ENCODE measurements around the gene WDFY4. TPM values are rescaled to one million over a fixed set of nuclear protein-coding genes. Genes with fewer than 3 reads are reported as not detected.

WDFY4 gene
- polyA plus RNA-seq, 2 of the 4 experiments (the other 2 are of a cell fraction) = not detected

GRCh38 chr10:48722153-48723145 is 37.8 kb downstream of the WDFY4 start:
- DNase-seq (ENCODE audit: low read depth in 1 of 2, low spot score in 1 of 2) (no peak), ATAC-seq (no peak), FAIRE-seq (no peak)
- Histone ChIP-seq H3K4me3 (no peak overlapping the region), H3K4me2 (no peak overlapping the region), H3K27ac (no peak overlapping the region), H3K9me3 (no peaks in the 10 kb centered on the region), H3K4me1 (no peaks in the 10 kb centered on the region)
- no peak for TF ChIP-seq KDM1A (IDR thresholded peaks at IDR 0.05; ENCODE audit: low read depth)
- TF ChIP-seq HDAC2 (IDR thresholded peaks at IDR 0.05) = no peak
- no peak for TF ChIP-seq E2F6 (IDR thresholded peaks at IDR 0.05; ENCODE audit: borderline replicate concordance, low read depth)
- no peak for TF ChIP-seq RCOR1 (IDR thresholded peaks at IDR 0.05; ENCODE audit: low read depth, low read length)
- TF ChIP-seq ZNF302 (CRISPR knock-in tag; IDR thresholded peaks at IDR 0.05) = no peak
- no peak for TF ChIP-seq BHLHE40 (IDR thresholded peaks at IDR 0.05; ENCODE audit: low read depth, low read length)
- CTCF ChIA-PET = no interaction called here
- POLR2A ChIA-PET = no interaction called here
- WGBS (ENCODE audit: missing lambda C conversion rate) = 26% methylated on average over 11 of the region's 11 CpGs

GRCh38 chr10:48724127-48724526 is 39.5 kb downstream of the WDFY4 start:
- Histone ChIP-seq H3K4me1 (no peaks in the 10 kb centered on the region), H3K4me2 (no peak overlapping the region), H3K27ac (no peak overlapping the region), H3K9me3 (no peaks in the 10 kb centered on the region), H3K4me3 (no peak overlapping the region)
- FAIRE-seq (no peak), ATAC-seq (no peak), DNase-seq (ENCODE audit: low read depth in 1 of 2, low spot score in 1 of 2) (no peak)
- TF ChIP-seq SMC3 (IDR thresholded peaks at IDR 0.05) (no peak), REST (IDR thresholded peaks at IDR 0.05) (peak; percentile 47; the same call in 1 of the 2 replicates)
- WGBS (ENCODE audit: missing lambda C conversion rate) = 28% methylated on average over 5 of the region's 7 CpGs
- ChIA-PET POLR2A (no interaction called here), CTCF (interaction anchor here (1.0 to 1.4 kb wide), 2 partner anchors 13 to 68 kb away, joined by 3 read pairs; no protein-coding TSS in a partner anchor)

GRCh38 chr10:48725708-48726107 is 41.0 kb downstream of the WDFY4 start:
- DNase-seq (ENCODE audit: low read depth in 1 of 2, low spot score in 1 of 2) (no peak), FAIRE-seq (no peak), ATAC-seq (no peak)
- Histone ChIP-seq H3K27ac (no peak overlapping the region), H3K9me3 (no peaks in the 10 kb centered on the region), H3K4me3 (no peak overlapping the region), H3K4me1 (no peaks in the 10 kb centered on the region), H3K4me2 (no peak overlapping the region)
- WGBS (ENCODE audit: missing lambda C conversion rate) = 0% methylated on average over 2 of the region's 4 CpGs
- POLR2A ChIA-PET = no interaction called here
- CTCF ChIA-PET = no interaction called here
- TF ChIP-seq PHF8 (IDR thresholded peaks at IDR 0.05; ENCODE audit: borderline replicate concordance, low read depth) (no peak), KDM1A (IDR thresholded peaks at IDR 0.05; ENCODE audit: low read depth) (no peak), FOSB (CRISPR knock-in tag; IDR thresholded peaks at IDR 0.05) (no peak), USF2 (IDR thresholded peaks at IDR 0.05) (no peak), NR3C1 (IDR thresholded peaks at IDR 0.05) (no peak), ELK1 (IDR thresholded peaks at IDR 0.05; ENCODE audit: low read depth, low read length) (no peak), JUN (IDR thresholded peaks at IDR 0.05) (no peak), CBX8 (IDR thresholded peaks at IDR 0.05) (no peak), FOSL2 (IDR thresholded peaks at IDR 0.05) (no peak), FOSL2 (CRISPR knock-in tag; IDR thresholded peaks at IDR 0.05) (no peak), CEBPB (IDR thresholded peaks at IDR 0.05) (no peak), EHMT2 (IDR thresholded peaks at IDR 0.05; ENCODE audit: low read depth) (no peak), RCOR1 (IDR thresholded peaks at IDR 0.05; ENCODE audit: low read depth, low read length) (no peak), TFCP2L1 (CRISPR knock-in tag; IDR thresholded peaks at IDR 0.05) (no peak), CHD2 (IDR thresholded peaks at IDR 0.05; ENCODE audit: low read length, partially characterized antibody) (no peak), BCL3 (IDR thresholded peaks at IDR 0.05) (no peak), CTCF (IDR thresholded peaks at IDR 0.05) (no peak)
